ENCODE measurements around the gene ERC1.

DNA sequence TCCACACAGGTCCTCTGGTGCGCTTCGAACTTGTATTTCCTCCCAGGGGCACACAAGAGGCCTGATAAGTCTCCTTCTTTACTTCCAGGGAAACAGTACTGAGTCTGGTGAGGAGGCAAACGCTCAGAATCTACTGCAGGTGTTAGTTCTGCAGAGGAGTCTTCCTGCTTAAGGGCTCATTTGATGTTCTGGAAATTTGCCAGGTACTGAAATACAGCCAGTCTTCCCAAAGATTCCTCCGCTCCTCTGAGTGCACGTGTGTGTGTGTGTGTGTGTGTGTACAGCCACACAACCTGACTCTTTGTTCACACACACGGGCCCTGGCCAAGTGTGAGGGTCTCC lies 511.3 kb downstream of the ERC1 start:
- TF ChIP-seq, protein P1, sequence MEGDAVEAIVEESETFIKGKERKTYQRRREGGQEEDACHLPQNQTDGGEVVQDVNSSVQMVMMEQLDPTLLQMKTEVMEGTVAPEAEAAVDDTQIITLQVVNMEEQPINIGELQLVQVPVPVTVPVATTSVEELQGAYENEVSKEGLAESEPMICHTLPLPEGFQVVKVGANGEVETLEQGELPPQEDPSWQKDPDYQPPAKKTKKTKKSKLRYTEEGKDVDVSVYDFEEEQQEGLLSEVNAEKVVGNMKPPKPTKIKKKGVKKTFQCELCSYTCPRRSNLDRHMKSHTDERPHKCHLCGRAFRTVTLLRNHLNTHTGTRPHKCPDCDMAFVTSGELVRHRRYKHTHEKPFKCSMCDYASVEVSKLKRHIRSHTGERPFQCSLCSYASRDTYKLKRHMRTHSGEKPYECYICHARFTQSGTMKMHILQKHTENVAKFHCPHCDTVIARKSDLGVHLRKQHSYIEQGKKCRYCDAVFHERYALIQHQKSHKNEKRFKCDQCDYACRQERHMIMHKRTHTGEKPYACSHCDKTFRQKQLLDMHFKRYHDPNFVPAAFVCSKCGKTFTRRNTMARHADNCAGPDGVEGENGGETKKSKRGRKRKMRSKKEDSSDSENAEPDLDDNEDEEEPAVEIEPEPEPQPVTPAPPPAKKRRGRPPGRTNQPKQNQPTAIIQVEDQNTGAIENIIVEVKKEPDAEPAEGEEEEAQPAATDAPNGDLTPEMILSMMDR (IDR thresholded peaks at IDR 0.05; ENCODE audit: low read depth, low read length, poor library complexity, severe bottlenecking): no peak
- no peak for TF ChIP-seq EZH2phosphoT487 (IDR thresholded peaks at IDR 0.05; ENCODE audit: borderline replicate concordance, low read length)

Data from DOHH2 (cell line).